Spinal cord (tissue), 10 donors: ENCODE data around the gene PLXNB3. TPM values are rescaled to one million over a fixed set of nuclear protein-coding genes. Genes with fewer than 3 reads are reported as not detected.

Experiments
- DNase-seq, 6 donors: peaks; one replicate each; pipeline versions ENCODE4 v3.0.0 to v3.0.0-alpha.2; 2013 to 2015; ENCODE audit warnings: low spot score in 6 of 6, low read depth in 4 of 6
- H3K27ac ChIP-seq: one replicate; pipeline ENCODE4 v1.5.1; 2013; ENCODE audit warnings: low read depth, low read length, control low read depth
- H3K27me3 ChIP-seq: one replicate; pipeline ENCODE4 v1.6.1; 2013; ENCODE audit warnings: low read length; ENCODE audit not compliant: control insufficient read depth, insufficient read depth
- H3K36me3 ChIP-seq: one replicate; pipeline ENCODE4 v1.6.1; 2013; ENCODE audit warnings: low read length; ENCODE audit not compliant: control insufficient read depth, insufficient read depth
- H3K4me1 ChIP-seq: one replicate; pipeline ENCODE4 v1.6.1; 2013; ENCODE audit warnings: low read length; ENCODE audit not compliant: control insufficient read depth, insufficient read depth
- H3K4me3 ChIP-seq: one replicate; pipeline ENCODE4 v1.5.1; 2013; ENCODE audit warnings: low read depth, low read length, control low read depth
- H3K9me3 ChIP-seq: one replicate; pipeline ENCODE4 v1.6.1; 2013; ENCODE audit warnings: low read length; ENCODE audit not compliant: control insufficient read depth, insufficient read depth
- WGBS: methylation state at CpG from one replicate; pipeline ENCODE4 v1.1.5; 2013; ENCODE audit warnings: missing lambda C conversion rate; ENCODE audit not compliant: insufficient coverage; 5-methylcytosine and 5-hydroxymethylcytosine counted together
- polyA plus RNA-seq, 2 donors: library from polyadenylated mRNA; unstranded; fragments of 120-200 nt; gene quantifications; one replicate each; pipeline ENCODE4 v1.2.1, GENCODE V29; 2013; ENCODE audit not compliant: insufficient read length in 2 of 2
- total RNA-seq, 2 donors: library from RNA; depleted of rRNA in 1 of 2; stranded (reverse); fragments of 120-200 nt in 1 of 2; fragments of >200 nt in 1 of 2; gene quantifications; one replicate each; pipeline versions ENCODE4 v1.2.3 to v1.2.4, GENCODE V29; 2013 to 2014
- donor health status: healthy.

The PLXNB3 gene
- total and polyA plus RNA-seq, 4 donors, result 14.6 to 136 (median 76.7) TPM

DNA sequence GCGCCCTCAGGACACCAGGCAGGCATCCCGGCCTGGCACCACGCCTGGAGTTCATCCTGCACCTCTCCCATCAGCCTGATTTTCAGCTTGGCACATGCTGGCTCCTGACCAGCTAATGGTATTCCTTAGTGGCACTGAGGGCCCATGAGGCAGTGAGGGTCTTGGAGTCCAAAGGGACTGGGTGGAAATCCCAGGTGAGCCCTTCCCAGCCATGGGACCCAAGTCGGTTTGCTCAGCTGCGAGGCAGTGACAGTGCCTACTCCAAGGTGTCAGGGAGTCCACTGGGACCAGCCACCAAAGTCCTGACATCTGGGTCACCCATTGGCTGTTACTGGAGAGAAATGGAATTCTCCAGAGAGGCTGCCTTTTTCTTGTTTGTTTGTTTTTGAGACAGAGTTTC lies 35.3 kb downstream of the PLXNB3 start:
- Histone ChIP-seq H3K27me3 (no peaks in the 10 kb centered on the region), H3K4me1 (peaks cover 53% of the 10 kb centered on the region), H3K9me3 (peaks cover 2% of the 10 kb centered on the region), H3K27ac (no peak overlapping the region), H3K4me3 (no peak overlapping the region), H3K36me3 (peaks cover 72% of the 10 kb centered on the region)
- WGBS, result 87% methylated on average over 3 of the region's 5 CpGs
- DNase-seq, result no peak

DNA sequence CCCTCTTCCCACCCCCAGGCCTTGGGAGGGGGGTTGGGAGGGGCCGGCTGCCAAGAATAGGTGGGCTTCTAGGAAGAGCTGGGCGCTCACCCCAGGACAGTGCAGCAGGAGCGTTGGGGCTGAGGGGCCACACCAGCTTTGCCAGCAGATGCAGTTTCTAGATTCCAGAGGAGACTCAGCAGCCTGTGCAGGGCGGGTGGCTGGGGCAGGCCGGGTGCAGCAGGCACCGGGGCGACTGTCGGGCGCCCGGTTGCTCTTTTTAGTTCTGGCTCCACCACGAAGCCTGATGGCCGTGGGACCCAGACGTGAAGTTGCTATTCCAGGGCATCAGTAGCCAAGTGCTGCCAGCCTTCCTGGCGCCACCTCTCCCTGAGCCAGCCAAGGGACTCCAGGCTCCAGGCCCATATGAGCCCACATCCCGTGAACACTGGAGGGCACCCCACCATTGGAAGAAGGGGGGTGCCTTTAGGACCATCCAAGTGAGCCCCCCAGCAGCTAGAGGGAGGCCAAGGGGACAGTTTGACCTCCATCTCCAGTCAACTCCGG lies 36.2 kb downstream of the PLXNB3 start:
- H3K27ac ChIP-seq, result no peak overlapping the region
- peaks cover 2% of the 10 kb centered on the region for H3K9me3 ChIP-seq
- peaks cover 46% of the 10 kb centered on the region for H3K4me1 ChIP-seq
- peaks cover 82% of the 10 kb centered on the region for H3K36me3 ChIP-seq
- H3K27me3 ChIP-seq, result no peaks in the 10 kb centered on the region
- WGBS, result 65% methylated on average over 13 of the region's 16 CpGs
- H3K4me3 ChIP-seq, result no peak overlapping the region
- no peak for DNase-seq

DNA sequence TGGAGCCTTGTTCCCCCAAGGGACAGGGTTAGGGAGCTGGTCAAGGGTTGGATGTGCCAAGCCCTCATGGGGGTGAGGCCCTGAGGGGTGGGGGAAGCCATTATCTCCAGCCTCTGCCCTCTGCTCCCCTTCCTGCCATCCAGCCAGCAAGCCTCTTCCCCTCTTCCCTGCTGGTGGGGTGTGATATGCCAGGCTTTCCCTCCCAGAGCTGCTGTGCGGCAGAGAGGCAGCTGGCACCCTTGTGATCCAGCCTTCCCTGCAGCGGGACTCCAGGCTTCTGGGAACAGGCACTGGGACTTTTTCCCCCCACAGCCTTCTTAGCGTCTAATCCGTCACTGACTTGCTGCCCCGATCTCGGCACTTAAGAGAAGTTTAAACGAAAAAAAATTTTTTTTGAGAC lies 36.7 kb downstream of the PLXNB3 start:
- peaks cover 86% of the 10 kb centered on the region for H3K36me3 ChIP-seq
- H3K4me3 ChIP-seq, result no peak overlapping the region
- peaks cover 41% of the 10 kb centered on the region for H3K4me1 ChIP-seq
- H3K27ac ChIP-seq, result no peak overlapping the region
- peaks cover 2% of the 10 kb centered on the region for H3K9me3 ChIP-seq
- no peak for DNase-seq
- no peaks in the 10 kb centered on the region for H3K27me3 ChIP-seq
- 73% methylated on average over 5 of the region's 7 CpGs for WGBS

DNA sequence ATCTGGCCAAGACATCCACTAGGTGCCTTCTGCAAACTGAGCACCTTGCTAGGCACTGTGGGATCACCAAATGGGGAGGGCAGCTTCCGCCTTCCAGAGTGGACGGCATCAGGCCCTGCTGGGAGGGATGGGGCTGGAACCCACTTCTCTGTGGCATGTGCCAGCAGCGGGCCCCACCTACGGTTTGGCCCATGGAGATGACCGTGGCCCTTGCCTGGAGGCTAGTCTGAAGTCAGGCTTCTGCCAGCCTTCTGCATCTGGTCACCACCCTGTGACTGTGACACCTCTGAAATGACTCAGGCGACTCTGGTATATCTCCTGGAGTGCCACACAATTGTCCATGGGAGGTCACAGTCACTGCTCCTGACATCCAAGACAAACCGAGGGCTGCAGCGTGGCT lies 37.6 kb downstream of the PLXNB3 start:
- no peaks in the 10 kb centered on the region for H3K27me3 ChIP-seq
- no peak for DNase-seq
- WGBS, result 84% methylated on average over 8 of the region's 8 CpGs
- no peak overlapping the region for H3K27ac ChIP-seq
- H3K4me1 ChIP-seq, result peaks cover 31% of the 10 kb centered on the region
- H3K4me3 ChIP-seq, result no peak overlapping the region
- H3K36me3 ChIP-seq, result peaks cover 88% of the 10 kb centered on the region
- peaks cover 2% of the 10 kb centered on the region for H3K9me3 ChIP-seq

DNA sequence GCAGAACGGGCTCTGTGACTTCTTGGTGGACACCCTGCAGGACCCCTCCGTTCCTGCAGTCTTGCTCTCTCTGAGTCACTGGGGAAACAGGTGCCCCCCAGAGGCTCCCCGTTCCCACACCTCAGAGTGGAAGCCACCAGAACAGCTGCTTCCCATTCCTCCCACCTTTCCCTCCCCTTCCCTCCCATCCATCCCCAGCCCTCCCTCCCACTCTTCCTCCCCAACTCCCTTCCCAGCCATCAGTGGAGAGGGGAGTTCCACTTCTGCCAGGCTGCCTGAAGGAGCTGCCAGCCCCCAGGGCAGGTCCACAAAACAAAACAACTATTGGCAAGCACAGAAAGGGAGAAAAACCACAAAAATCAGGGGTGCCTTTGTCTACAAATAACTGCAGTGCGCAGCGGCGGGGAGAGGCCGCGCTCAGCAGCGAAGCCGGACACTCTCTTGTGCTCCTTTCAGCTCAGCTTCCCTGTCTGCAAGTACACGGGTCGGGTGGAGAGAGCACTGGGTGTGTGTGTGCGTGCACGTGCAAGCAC lies 38.5 kb downstream of the PLXNB3 start:
- no peak for DNase-seq
- no peaks in the 10 kb centered on the region for H3K27me3 ChIP-seq
- WGBS, result 65% methylated on average over 14 of the region's 14 CpGs
- no peaks in the 10 kb centered on the region for H3K9me3 ChIP-seq
- no peak overlapping the region for H3K4me3 ChIP-seq
- H3K27ac ChIP-seq, result no peak overlapping the region
- H3K4me1 ChIP-seq, result peaks cover 24% of the 10 kb centered on the region
- peaks cover 87% of the 10 kb centered on the region for H3K36me3 ChIP-seq

DNA sequence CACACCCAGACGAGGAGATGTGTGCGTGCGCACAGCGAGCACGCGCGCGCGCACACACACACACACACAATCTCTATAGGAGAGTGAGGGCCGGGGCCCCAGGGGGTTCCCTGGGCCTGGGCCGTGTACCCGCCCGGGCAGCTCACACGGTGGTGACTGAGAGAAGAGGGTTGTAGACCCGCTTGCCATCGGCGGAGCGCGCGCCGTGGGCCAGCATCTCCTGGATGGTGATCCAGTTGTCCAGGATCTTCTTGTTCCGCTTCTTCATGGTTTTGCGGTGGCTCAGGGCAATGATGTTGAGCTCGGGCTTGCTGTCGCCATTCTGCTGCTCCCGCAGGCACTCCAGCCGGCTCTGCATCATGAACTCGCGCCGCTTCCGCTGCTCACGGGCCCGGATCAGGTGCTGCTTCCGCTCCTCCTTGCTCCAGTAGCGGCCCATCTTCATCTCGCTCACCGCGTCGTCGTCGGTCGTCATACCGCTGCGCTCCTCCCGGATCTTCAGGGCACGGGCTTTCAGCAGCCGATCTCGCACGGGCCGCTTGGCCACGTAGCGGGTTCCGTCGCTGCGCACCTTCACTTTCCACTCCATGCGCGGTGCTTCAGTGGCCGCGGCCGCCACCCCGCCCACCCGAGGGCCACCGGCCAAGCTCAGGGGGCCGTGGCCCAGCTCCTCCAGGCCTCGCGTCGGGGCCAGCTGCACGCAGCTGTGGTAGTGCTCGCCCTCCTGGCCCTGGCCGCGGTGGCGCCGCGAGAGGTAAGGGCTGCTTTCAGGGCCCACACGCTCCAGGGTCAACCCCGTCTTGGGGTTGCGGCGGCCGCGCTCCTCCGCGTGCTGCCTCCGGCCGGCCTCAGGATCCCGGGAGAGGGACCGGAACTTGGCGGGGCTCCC lies 39.4 kb downstream of the PLXNB3 start:
- WGBS, result 93% methylated on average over 74 of the region's 87 CpGs
- Histone ChIP-seq H3K9me3 (no peaks in the 10 kb centered on the region), H3K4me3 (no peak overlapping the region), H3K27me3 (no peaks in the 10 kb centered on the region), H3K4me1 (peaks cover 24% of the 10 kb centered on the region), H3K36me3 (peaks cover 87% of the 10 kb centered on the region), H3K27ac (no peak overlapping the region)
- DNase-seq, result no peak

DNA sequence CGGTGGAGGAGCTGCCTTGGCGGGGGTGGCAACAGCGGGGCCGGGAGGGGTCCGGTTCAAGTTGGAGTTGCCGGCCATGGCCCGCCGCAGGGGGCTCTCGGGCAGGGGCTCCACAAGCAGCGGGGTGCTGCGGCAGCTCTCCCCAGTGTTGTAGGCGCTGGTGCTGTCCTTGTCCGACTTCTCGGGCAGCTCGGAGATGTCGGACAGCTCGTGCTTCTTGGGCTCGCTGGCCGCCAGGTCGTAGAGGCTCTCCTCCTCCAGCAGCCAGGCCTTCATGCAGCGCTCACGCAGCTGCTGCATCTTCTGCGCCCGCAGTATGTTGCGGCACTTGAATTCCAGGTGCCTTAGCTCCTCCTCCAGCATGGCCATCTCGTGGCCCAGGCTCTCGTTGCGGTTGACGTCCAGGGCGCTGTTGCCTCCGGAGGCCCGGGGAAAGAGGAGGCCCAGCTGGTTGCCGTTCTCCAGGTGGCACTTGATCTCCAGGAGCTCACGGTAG lies 40.1 kb downstream of the PLXNB3 start:
- Histone ChIP-seq H3K27ac (no peak overlapping the region), H3K36me3 (peaks cover 83% of the 10 kb centered on the region), H3K9me3 (no peaks in the 10 kb centered on the region), H3K4me3 (no peak overlapping the region), H3K27me3 (no peaks in the 10 kb centered on the region), H3K4me1 (peaks cover 24% of the 10 kb centered on the region)
- DNase-seq, result no peak
- WGBS, result 93% methylated on average over 34 of the region's 34 CpGs

DNA sequence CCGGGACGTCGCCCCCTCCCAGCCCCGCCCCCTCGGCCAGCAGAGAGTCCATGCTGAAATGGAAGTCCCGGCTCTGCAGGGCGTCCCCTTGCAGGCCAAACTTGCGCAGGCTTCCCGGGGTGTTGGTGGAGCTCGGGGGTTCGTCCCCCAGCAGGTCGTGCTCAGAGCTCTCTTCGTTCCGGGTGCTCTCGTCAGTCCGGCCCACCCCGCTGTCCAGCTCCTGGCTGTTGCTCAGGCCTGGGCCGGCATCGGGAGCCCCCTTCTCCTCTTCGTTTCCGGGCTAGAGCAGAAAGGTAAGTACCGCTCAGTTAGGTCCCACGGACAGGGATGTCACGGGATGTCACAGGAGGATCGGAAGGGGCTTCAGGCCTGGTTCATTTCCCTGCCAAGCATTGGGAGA lies 40.6 kb downstream of the PLXNB3 start:
- Histone ChIP-seq H3K9me3 (no peaks in the 10 kb centered on the region), H3K27me3 (no peaks in the 10 kb centered on the region), H3K36me3 (peaks cover 82% of the 10 kb centered on the region), H3K4me1 (peaks cover 21% of the 10 kb centered on the region), H3K27ac (no peak overlapping the region), H3K4me3 (no peak overlapping the region)
- 87% methylated on average over 25 of the region's 25 CpGs for WGBS
- no peak for DNase-seq

DNA sequence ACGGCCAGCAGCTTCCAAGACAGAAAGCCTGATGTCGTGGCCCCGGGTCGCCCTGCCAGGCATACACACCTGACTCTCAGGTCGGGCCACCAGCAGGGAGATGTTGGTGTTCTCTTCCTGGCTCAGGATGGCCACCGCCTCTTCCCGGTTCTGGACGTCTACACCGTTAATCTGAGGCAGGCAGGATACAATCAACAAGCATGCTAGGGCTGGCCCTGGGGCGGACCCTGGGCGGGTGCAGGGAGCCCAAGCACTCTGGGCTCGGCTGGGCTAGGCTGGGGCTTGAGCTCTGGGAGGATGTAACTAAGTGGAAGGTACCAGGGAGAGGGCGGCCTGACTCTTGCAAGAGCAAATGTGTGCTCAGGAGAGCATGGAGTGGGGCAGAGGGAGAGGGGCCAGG lies 41.4 kb downstream of the PLXNB3 start:
- H3K36me3 ChIP-seq, result peaks cover 84% of the 10 kb centered on the region
- no peak overlapping the region for H3K27ac ChIP-seq
- WGBS, result 79% methylated on average over 13 of the region's 13 CpGs
- peaks cover 14% of the 10 kb centered on the region for H3K4me1 ChIP-seq
- no peak for DNase-seq
- H3K4me3 ChIP-seq, result no peak overlapping the region
- H3K27me3 ChIP-seq, result no peaks in the 10 kb centered on the region
- no peaks in the 10 kb centered on the region for H3K9me3 ChIP-seq
